HCT116 (cell line): ENCODE results near the gene TMTC1. TPM values are rescaled to one million over a fixed set of nuclear protein-coding genes. Genes with fewer than 3 reads are reported as not detected.

Source experiments
- ATAC-seq: fragments of 200-7000 bp; cut with Tn5 transposase; 2 replicates; pipeline ENCODE4 v1.9.1; 2020; ENCODE audit warnings: mild to moderate bottlenecking, moderate library complexity
- BruUV-seq: library from RNA; stranded (reverse); fragments of 400-500 nt; replicated peaks from 2 replicates; lab custom pipeline; 2021; lab: Mats Ljungman, UMichigan
- CTCF ChIA-PET: fragments of 300-600 bp; sonication (Branson Sonifier 250); formaldehyde crosslinking; loops from one replicate; lab custom pipeline; 2021; ENCODE audit warnings: antibody characterized with exemption; lab: Charles Lee
- POLR2A ChIA-PET: fragments of 300-600, 350-600 bp; sonication (Branson Sonifier 250); formaldehyde crosslinking; loops from one replicate; lab custom pipeline; 2021; ENCODE audit warnings: antibody characterized with exemption; lab: Charles Lee
- RAD21 ChIA-PET, 2 experiments: fragments of 300-600 bp; sonication (Branson Sonifier 250); formaldehyde crosslinking; loops; one replicate each; lab custom pipeline; 2023; ENCODE audit warnings: low total read pairs in 2 of 2; ENCODE audit not compliant: uncharacterized antibody in 2 of 2, unreplicated experiment in 2 of 2, low non-redundant PET in 1 of 2; lab: Charles Lee
- DNase-seq: peaks from one replicate; pipeline ENCODE4 v3.0.0-alpha.2; 2010; ENCODE audit warnings: low read depth, low spot score
- H2AFZ ChIP-seq: fragments of 200-600 bp; shearing (Covaris generic), sonication (generic); 2 replicates; pipeline ENCODE4 v1.6.1; 2017; ENCODE audit warnings: low read depth, mixed run types, mixed read lengths, antibody characterized with exemption, low read length; ENCODE audit not compliant: poor library complexity, severe bottlenecking
- H3K27ac ChIP-seq: 2 replicates; pipeline ENCODE4 v1.5.1; 2012; ENCODE audit warnings: low read depth, low read length
- H3K27me3 ChIP-seq: fragments of 200-600 bp; sonication (generic); 2 replicates; pipeline ENCODE4 v1.6.1; 2016; ENCODE audit warnings: mixed run types, low read length, mixed read lengths; ENCODE audit not compliant: insufficient read depth
- H3K36me3 ChIP-seq, 2 experiments: fragments of 200-500 bp in 1 of 2; fragments of 200-600 bp in 1 of 2; sonication (Bioruptor generic) in 1 of 2; sonication (generic) in 1 of 2; 2 replicates each; pipeline versions ENCODE4 v1.5.1 to v1.6.1; 2014 to 2016; ENCODE audit warnings: low read length in 2 of 2, inconsistent platforms in 1 of 2, mixed read lengths in 1 of 2, mixed run types in 1 of 2; ENCODE audit not compliant: insufficient read depth in 2 of 2, control insufficient read depth in 1 of 2
- H3K4me1 ChIP-seq, 2 experiments: fragments of 200-600 bp in 1 of 2; sonication (generic) in 1 of 2; 2 replicates each; pipeline versions ENCODE4 v1.5.1 to v1.6.1; 2012 to 2017; ENCODE audit warnings: low read length in 2 of 2, inconsistent platforms in 1 of 2, mild to moderate bottlenecking in 1 of 2, mixed read lengths in 1 of 2, mixed run types in 1 of 2, moderate library complexity in 1 of 2; ENCODE audit not compliant: insufficient read depth in 2 of 2, control insufficient read depth in 1 of 2
- H3K4me2 ChIP-seq: fragments of 200-600 bp; sonication (generic); 2 replicates; pipeline ENCODE4 v1.6.1; 2017; ENCODE audit warnings: mixed run types, low read length, mixed read lengths
- H3K4me3 ChIP-seq, 2 experiments: fragments of 200-600 bp in 1 of 2; sonication (generic) in 1 of 2; replicated peaks in 1 of 2; 2 replicates each; pipeline ENCODE4 v1.5.1; 2011 to 2016; ENCODE audit warnings: low read length in 2 of 2, control low read depth in 1 of 2, low read depth in 1 of 2, mild to moderate bottlenecking in 1 of 2, mixed read lengths in 1 of 2, mixed run types in 1 of 2
- H3K79me2 ChIP-seq: fragments of 200-600 bp; sonication (generic); 2 replicates; pipeline ENCODE4 v1.6.1; 2017; ENCODE audit warnings: mild to moderate bottlenecking, mixed run types, low read length, moderate library complexity, mixed read lengths; ENCODE audit not compliant: insufficient read depth
- H3K9ac ChIP-seq: fragments of 200-600 bp; sonication (generic); 2 replicates; pipeline ENCODE4 v1.6.1; 2016; ENCODE audit warnings: low read length, mixed read lengths
- H3K9me2 ChIP-seq: fragments of 200-600 bp; sonication (generic), shearing (Covaris generic); 2 replicates; pipeline ENCODE4 v1.6.1; 2017; ENCODE audit warnings: mixed run types, mild to moderate bottlenecking, moderate library complexity; ENCODE audit not compliant: insufficient read depth
- H3K9me3 ChIP-seq, 2 experiments: fragments of 200-500 bp in 1 of 2; fragments of 200-600 bp in 1 of 2; sonication (Bioruptor generic) in 1 of 2; sonication (generic) in 1 of 2; 2 replicates each; pipeline ENCODE4 v1.6.1; 2014 to 2017; ENCODE audit warnings: low read length in 2 of 2, mixed read lengths in 2 of 2, inconsistent platforms in 1 of 2, low read depth in 1 of 2, mild to moderate bottlenecking in 1 of 2, mixed run types in 1 of 2, moderate library complexity in 1 of 2; ENCODE audit not compliant: control insufficient read depth in 1 of 2, insufficient read depth in 1 of 2
- H4K20me1 ChIP-seq: fragments of 200-600 bp; sonication (generic), shearing (Covaris generic); 2 replicates; pipeline ENCODE4 v1.6.1; 2017; ENCODE audit warnings: mixed run types, mild to moderate bottlenecking, moderate library complexity; ENCODE audit not compliant: insufficient read depth
- ATF3 ChIP-seq: IDR thresholded peaks from 2 replicates; pipeline ENCODE4 v1.6.1; 2012
- CBX3 ChIP-seq: IDR thresholded peaks from 2 replicates; pipeline ENCODE4 v1.6.1; 2012; ENCODE audit warnings: low read depth
- CEBPB ChIP-seq: IDR thresholded peaks from 2 replicates; pipeline ENCODE4 v1.6.1; 2012; ENCODE audit warnings: low read depth
- EGR1 ChIP-seq: IDR thresholded peaks from 2 replicates; pipeline ENCODE4 v1.6.1; 2012; ENCODE audit warnings: low read depth
- ELF1 ChIP-seq: IDR thresholded peaks from 2 replicates; pipeline ENCODE4 v1.6.1; 2012; ENCODE audit warnings: low read depth, borderline replicate concordance
- EZH2 ChIP-seq: fragments of 200-600 bp; sonication (generic); IDR thresholded peaks from 2 replicates; pipeline ENCODE4 v1.6.1; 2017; ENCODE audit warnings: antibody characterized with exemption, mixed run types
- EZH2phosphoT487 ChIP-seq: fragments of 200-600 bp; IDR thresholded peaks from 2 replicates; pipeline ENCODE4 v1.6.1; 2018; ENCODE audit warnings: antibody characterized with exemption, borderline replicate concordance
- JUND ChIP-seq: IDR thresholded peaks from 2 replicates; pipeline ENCODE4 v1.6.1; 2012
- MAX ChIP-seq: IDR thresholded peaks from 2 replicates; pipeline ENCODE4 v1.6.1; 2012
- RAD21 ChIP-seq: IDR thresholded peaks from 2 replicates; pipeline ENCODE4 v1.6.1; 2012; ENCODE audit warnings: low read depth, mild to moderate bottlenecking
- SP1 ChIP-seq: IDR thresholded peaks from 2 replicates; pipeline ENCODE4 v1.6.1; 2012; ENCODE audit warnings: low read depth
- ZBTB33 ChIP-seq: IDR thresholded peaks from 2 replicates; pipeline ENCODE4 v1.6.1; 2011; ENCODE audit warnings: mild to moderate bottlenecking, low read length, moderate library complexity; ENCODE audit not compliant: insufficient replicate concordance; ENCODE audit errors: extremely low read depth
- ZFX ChIP-seq: fragments of 450-650 bp; IDR thresholded peaks from 2 replicates; pipeline ENCODE4 v1.6.1; 2017
- intact Hi-C: fragments of 100-400 bp; cut with micrococcal nuclease; formaldehyde crosslinking; loops from 2 replicates; pipeline ENCODE4 v1.10.0; 2022
- total RNA-seq: library from RNA; stranded (reverse); gene quantifications from one replicate; pipeline ENCODE4 v1.2.1, GENCODE V29; 2021; ENCODE audit not compliant: unreplicated experiment

Gene TMTC1
- total RNA-seq, 1 experiment from 2014 or later: 2.0 TPM

GRCh38 chr12:29794862-29795261, 11.1 kb upstream of the TMTC1 start:
- no peaks in the 10 kb centered on the region for H3K27me3 ChIP-seq
- no peaks in the 10 kb centered on the region for H4K20me1 ChIP-seq
- peaks cover 11 to 34% of the 10 kb centered on the region in 2 experiments; a peak in 2 of 4 replicates for H3K9me3 ChIP-seq
- no peak for DNase-seq
- H3K36me3 ChIP-seq: no peaks in the 10 kb centered on the region
- H3K4me2 ChIP-seq: no peak overlapping the region
- no peak overlapping the region for H2AFZ ChIP-seq
- no peak overlapping the region for H3K27ac ChIP-seq
- no peak overlapping the region for H3K4me3 ChIP-seq
- POLR2A ChIA-PET: no interaction called here
- H3K4me1 ChIP-seq: peaks cover 0 to 6% of the 10 kb centered on the region in 2 experiments; a peak in 2 of 4 replicates
- intact Hi-C loops: no loop called here
- H3K9ac ChIP-seq: no peak overlapping the region
- no peak for TF ChIP-seq CEBPB
- TF ChIP-seq ATF3: no peak
- no peak for TF ChIP-seq EGR1
- TF ChIP-seq SP1: no peak
- no TSS peak for BruUV-seq
- RAD21 ChIA-PET: no interaction called here
- CTCF ChIA-PET: no interaction called here
- no peaks in the 10 kb centered on the region for H3K9me2 ChIP-seq
- no peak for ATAC-seq
- no peaks in the 10 kb centered on the region for H3K79me2 ChIP-seq

- Histone ChIP-seq H3K27ac (no peak overlapping the region), H3K4me2 (no peak overlapping the region), H3K27me3 (no peaks in the 10 kb centered on the region), H3K79me2 (no peaks in the 10 kb centered on the region), H3K36me3 (no peaks in the 10 kb centered on the region), H3K9me3 (peaks cover 11 to 34% of the 10 kb centered on the region in 2 experiments; a peak in 2 of 4 replicates)
- ChIA-PET CTCF (no interaction called here), RAD21 (no interaction called here)
- TF ChIP-seq CBX3 (no peak), JUND (no peak), RAD21 (no peak), ELF1 (no peak), ZFX (no peak), EZH2 (no peak), SP1 (no peak), ZBTB33 (no peak), EZH2phosphoT487 (no peak), MAX (no peak)
- TF ChIP-seq, all 23 proteins: peak for 0
- DNase-seq (no peak), ATAC-seq (no peak)
- POLR2A ChIA-PET: no interaction called here
- H3K4me1 ChIP-seq: peaks cover 0 to 6% of the 10 kb centered on the region in 2 experiments; a peak in 2 of 4 replicates
- no peak overlapping the region for H2AFZ ChIP-seq
- no peak overlapping the region for H3K9ac ChIP-seq
- no TSS peak for BruUV-seq
- H3K4me3 ChIP-seq: no peak overlapping the region
- H3K9me2 ChIP-seq: no peaks in the 10 kb centered on the region
- intact Hi-C loops: no loop called here
- no peaks in the 10 kb centered on the region for H4K20me1 ChIP-seq
Measured at GRCh38 chr12:29792853-29793252, 9.1 kb upstream of the TMTC1 start.
